Activated CD8-positive, alpha-beta memory T cell treated with anti-CD3 and anti-CD28 coated beads for 48 hours (primary cell): ENCODE results near the gene ITK.
"Not testable (repeated sequence)": the region's sequence is repeated elsewhere in the genome, so short reads cannot be mapped to it uniquely, and the experiment has no call there.

Source experiments
- DNase-seq, 3 experiments: peaks; one replicate each; pipeline ENCODE4 v3.0.0-alpha.2; 2020; ENCODE audit warnings: low read depth in 2 of 3, low spot score in 2 of 3

ITK gene

DNA sequence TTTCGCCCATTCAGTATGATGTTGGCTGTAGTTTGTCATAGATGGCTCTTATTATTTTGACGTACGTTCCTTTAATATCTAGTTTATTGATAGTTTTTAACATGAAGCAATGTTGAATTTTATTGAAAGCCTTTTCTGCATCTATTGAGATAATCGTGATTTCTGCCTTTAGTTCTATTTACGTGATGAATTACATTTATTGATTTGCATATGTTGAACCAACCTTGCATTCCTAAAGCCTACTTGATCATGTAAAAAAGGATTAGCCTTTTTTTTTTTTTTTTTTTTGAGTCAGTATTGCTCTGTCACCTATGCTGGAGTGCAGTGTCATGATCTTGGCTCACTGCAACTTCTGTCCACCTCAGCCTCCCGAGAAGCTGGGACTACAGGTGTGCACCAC is 25.1 kb downstream of the ITK start:
- DNase-seq, result no peak

DNA sequence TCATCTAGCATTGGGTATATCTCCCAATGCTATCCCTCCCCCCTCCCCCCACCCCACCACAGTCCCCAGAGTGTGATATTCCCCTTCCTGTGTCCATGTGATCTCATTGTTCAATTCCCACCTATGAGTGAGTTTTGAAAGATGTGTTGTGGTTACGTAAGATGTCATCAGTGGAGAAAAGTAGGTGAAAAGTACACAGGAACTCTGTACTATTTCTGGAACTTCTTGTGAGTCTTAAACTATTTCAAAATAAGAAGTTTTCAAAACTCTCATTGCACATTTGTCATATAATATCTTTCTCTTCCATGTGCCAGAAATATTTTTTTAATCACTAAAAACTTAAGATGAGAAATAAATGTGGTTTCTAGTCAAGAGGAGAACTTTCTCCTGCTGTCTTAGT is 30.0 kb downstream of the ITK start:
- DNase-seq, result not testable (repeated sequence)

DNA sequence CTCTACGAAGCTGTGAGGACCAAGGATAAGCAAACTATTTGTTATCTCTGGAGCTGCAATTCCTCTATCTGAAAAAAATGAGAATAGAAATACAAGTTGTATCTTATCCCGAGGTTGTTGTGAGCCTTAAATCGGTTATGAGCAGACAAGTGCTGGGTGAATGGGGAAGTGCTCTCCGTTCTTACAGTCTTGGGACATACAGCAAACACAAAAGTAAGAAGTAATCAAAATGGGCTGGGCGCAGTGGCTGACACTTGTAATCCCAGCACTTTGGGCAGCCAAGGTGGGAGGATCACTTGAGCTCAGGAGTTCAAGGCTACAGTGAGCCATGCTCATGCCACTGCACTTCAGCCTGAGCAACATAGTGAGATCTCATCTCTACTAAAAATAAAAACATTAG is 31.7 kb downstream of the ITK start:
- no peak for DNase-seq

DNA sequence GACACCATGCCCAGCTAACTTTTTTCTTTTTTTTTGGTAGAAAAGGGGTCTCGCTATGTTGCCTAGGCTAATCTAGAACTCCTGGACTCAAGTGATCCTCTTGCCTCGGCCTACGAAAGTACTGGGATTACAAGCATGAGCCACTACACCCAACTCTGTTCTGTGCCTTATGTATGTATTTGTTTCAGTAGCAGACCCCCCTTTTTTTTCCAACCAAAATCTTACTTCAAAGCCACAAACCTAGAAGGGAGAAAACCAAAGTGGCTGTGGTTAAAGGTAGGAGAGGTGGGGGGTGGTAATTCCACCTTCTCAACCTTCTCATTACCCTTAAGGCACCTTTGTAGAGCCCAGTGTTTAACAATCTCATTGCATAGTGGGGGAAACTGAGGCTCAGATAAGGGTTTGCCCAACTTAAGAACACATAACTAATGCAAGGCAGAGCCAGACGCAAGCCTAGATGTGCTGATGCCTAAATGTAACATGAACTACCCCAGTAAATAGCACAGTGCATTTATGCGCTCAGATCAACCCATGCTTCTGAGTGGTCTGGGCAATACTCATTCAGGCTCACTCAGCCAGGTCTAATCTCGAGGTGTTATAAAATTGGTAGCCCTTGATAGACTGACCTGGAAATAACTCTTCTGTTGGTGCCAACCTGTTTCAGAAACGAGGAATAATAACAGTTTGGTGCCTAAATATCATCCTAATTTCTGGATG is 33.0 kb downstream of the ITK start:
- DNase-seq, result no peak

DNA sequence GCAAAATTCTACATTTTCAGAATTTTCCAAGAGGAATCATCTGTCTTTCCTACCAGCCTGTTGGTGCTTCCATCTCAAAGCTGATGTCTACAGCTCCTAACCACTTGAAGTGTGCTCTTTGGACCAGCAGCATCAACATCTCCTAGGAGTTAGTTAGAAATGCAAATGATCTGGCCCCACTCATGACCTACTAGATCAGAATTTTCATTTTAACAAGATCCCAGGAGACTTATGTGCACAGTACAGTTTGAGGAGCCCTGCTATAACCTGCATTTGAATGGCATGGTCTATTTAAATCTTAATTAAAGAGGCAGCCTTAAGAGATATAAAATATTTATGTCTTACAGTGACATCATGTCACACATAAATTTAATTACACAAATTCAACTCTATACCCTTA is 33.8 kb downstream of the ITK start:
- DNase-seq, result no peak

DNA sequence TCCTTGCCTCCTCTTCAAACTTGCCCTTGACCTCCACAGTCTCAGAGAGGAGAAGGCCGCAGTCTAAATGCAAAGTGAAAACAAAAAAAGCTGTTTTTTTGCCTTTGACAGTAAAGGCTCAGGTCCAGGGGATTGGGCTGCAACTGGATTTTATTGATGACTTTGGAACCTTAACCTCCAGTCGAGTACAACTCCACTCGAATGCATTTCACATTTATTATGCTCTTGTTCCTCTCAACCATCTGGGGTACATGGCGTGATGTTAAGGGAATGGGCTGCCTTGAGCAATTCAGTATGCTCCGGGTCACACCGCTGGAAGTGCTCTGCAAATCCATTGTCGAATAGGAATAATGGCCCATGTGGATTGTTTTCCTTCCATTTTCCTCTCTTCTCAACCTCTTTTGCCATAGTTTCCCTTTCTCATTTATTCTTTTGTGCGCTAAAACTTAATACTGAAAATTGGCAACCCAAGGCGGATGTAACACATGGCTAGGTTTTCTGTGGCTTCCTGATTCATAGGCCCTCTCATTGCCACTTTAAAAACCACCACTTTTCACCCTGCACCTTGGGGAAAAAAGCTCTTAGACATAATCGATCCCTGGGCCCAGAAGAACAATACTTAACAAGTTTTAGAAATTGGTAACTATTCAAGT is 34.3 kb downstream of the ITK start:
- DNase-seq, result no peak

DNA sequence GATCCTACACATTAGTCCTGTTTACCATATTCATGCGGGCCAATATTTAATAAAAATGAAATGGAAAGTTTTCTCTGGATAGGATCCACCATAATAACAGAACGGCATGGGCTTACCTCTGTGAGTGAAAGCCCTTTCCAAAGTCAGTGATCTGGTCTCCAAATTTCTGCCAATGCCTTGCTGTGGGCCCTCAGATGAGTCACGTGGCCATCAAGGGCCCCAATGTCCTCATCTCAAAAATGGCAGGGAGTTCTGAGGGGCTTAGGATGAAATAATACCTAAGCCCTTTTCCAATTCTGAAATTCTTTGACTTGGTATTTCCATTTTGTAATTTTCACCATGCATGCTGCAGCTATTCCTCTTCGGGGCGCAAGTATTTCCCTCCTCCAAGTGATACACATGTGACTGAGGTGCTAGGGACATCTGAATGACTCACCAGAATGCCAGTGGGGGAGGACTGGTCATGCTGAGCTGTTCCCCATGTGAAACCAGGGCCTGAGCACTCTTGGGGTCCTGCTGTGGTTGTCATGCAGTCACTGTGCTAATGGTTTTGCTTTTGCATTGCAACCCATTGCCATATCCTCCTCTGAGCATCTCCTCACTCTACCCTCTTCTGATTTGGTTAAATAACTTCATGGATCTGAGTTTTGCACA is 35.0 kb downstream of the ITK start:
- DNase-seq, result no peak

DNA sequence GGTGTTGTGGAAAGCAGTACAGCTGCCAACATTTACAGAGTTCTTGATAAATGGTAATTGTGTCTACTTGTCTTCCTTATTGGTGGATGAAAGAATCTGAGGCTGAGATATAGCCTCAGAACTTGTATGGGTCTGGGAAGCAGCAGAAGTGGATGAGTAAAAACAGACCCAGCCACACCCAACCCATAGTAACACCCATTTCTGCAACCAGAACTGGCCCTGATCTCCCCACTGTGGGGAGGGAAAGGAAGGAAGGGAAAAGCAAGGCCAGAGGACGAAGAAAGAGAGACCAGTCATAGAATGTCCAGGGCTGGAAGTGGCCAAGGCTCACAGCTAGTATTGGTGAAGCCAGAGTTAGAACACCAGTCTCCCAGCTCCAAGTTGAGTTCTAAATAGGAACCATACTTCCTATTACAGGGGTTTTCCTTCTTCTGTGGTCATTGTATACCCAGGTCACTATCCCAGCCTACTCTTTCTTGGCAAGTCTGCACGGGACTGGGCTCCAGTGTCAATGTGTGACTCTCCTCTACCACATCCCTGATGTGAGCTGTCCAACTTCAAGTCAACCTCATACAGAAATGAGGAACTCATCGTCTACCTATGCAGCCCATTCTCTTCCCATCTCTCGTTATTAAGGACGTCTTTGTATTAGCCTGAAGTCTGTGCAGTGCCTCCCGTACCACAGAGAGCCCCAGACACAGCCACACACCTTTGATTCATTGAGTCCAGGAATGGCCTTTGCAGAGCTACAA is 35.9 kb downstream of the ITK start:
- no peak for DNase-seq

DNA sequence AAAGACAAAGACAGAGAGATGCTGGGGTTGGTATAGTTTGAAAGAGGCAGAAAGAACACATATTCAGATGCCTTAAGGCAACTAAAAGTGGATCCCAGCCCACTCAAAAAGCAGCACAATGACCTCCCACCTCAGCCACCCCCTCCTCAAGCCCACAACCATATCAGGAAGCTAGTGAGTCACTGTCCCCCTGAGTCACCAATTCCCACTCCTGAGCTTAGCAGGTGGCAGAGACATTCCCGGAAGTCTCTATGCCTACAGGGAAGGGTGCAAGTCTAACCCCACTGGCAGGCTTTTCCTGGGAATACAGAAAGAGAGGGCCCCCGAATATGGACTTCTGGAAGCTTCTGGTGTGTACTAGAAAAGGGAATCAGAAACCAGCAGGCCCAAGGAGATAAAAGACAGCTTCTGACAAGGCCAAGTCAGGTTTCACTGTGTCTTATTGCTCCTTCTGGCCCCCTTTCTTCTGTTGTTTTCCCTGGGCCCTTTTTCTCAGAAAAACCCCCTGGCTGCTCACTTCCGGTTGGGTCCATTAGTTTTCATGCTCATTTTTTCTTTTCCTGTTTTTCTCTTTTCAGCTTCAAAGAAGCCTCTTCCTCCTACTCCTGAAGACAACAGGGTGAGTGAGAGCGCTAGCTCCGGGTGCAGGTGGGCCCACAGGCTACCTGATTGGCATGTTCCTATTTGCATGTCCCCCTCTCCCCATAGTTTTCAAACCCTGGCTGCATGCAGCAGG is 36.8 kb downstream of the ITK start:
- DNase-seq, result no peak

DNA sequence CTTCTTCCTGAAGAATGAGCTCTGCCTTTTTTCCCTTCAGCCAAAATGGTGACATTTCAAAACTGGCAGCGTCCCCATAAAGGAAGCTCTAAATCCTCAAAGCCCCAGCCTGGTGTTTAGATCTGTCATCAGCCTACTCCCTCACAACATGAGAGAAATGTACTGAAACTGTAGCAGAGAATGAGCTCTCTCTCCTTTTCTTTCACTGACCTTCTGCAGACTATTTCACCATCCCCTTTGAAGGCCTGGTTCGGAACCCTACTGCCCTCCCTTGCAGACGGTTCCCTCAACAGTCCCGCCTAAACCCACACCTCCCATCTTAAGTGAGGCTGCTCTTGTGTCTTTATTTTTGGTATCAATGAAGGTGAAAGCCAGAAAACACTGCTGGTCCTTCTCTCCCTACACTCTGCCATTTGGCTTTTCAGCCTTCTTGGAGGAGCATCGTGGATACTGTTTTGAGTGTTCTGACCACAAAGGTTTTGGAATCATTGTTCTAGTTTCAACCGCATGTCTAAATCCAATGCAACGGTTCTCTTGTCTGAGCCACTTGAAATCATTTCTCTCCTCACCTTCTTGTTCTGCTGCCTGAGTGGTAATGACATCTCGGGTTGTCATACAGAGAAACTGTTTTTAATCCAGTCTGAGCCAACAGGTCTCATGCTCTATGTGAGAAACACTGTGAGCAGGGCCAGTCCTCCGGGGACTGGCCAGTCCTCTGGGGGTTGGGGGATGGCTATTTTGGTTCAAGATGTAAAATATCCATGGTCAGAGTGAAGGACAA is 39.0 kb downstream of the ITK start:
- no peak for DNase-seq

DNA sequence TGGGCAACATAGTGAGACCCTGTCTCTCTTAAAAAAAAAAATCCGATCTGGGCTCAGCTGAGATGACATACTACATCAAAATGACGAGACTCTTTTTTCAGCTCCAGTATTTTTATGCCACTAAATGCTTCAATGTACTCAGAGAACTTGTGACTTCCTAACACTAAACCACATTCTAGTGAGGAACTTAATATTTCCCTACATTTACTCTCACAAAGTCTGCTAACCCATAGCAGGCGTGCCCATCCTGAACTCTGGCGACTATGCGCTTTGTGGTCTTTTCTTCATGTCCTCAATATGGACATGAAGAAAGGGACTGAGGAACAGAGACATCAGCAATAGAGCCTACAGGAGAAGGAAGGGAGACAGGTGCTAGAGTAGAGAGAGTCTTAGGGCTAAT is 41.3 kb downstream of the ITK start:
- no peak for DNase-seq

DNA sequence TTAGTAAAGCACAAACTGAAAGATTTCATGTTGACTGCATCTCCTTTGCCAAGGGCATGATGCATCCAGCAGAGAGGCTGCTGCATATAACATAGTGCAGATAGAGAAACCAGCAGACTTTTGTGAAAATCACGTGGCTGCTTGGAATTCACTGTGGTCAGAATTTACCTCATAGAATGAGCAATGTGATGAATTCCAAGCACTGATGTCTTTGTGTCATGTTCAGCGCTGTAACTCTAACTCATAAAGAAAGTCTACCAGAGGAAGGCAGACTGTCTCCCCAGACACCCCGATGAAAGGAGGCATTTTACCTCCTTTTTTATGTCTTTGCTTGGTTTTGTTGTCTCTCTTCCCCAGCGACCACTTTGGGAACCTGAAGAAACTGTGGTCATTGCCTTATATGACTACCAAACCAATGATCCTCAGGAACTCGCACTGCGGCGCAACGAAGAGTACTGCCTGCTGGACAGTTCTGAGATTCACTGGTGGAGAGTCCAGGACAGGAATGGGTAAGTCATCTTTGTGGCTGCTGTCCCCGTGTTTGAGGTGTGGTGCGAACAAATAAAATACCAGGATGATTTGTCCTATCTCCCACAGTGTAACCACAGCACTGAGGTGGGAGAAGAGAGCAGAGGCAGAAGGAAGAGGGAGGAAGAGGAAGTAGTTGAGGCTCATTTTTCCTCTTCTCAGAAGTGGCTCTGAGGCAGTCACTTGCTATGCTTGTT is 42.0 kb downstream of the ITK start:
- DNase-seq, result peak in 1 of 3 experiments; percentile 44

DNA sequence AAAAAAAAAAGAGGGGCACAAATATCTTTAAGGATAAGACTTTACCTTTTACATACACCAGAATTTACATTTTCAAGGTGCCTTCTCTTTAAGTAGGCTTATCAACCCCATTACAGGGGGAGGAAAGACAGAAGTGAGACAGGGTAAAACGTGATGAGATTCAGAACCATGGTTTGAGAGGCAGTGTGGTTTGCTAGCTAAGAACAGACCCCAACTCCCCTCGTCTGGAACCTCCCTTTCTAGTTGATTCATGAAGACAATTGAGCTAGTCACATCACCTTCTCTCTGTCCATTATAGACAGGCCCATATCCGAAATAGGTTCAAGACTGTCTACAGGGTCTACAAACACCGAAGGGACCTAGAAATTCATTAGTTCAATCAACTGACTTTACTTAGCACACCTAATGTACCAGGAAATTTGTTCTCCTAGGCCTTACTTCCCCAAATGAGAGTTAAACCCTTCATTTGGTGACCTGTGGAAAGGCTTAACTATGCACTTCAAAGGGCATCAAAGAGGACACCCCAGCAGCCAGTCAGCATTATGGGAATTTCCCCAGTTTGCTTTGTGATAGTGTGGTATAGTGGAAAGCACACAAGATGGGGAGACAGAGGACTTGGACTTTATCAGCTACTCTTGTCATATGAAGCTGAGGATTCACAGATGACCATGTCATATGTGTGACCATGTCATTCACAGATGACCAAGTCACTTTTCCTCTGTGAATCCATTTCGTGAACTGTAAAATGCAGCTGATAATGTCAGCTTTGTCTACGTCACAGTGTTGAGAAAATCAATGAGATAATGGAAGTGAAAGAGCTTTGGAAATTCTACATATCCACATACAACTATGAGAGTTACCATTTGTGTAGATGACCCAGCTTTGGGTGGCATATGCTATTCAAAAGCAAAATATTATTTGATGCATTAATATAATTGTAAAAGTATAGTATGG is 45.1 kb downstream of the ITK start:
- DNase-seq, result no peak

DNA sequence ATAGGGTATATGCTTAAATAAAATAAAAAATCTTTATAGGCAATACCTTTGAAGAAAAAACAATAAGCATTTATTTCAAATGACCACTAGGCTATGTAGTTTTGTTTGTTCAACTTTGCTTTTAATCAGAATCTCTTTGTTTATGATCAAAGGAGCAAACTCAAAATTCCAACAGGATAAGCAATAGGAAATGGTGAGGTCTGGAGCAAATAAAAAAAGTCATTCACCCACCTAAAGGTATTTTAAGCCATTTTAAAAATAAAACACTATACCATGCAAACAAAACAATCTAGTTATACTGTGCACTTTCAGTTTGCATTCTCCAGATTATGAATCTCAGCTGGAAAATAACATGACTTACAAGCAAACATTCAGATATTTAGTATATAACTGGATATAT is 50.0 kb downstream of the ITK start:
- DNase-seq, result no peak

DNA sequence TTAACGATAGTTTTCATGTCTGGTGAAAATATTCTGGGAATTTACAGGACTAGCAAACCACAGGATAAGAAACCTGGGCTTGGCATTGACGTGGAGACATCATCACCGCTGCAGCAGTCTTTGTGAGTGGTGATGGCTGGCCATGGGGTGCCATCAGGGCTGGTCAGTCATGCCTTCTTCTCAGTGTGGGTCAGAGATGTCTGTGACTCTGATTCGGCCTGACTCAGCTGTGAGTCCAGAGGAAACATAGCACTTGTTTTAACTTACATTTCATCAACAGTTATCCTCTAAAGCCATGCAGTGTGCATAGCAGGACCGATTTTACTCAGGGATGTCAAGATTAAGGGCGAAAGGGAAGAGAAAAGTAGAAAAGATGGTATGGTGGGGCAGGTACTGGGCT is 52.1 kb downstream of the ITK start:
- no peak for DNase-seq

DNA sequence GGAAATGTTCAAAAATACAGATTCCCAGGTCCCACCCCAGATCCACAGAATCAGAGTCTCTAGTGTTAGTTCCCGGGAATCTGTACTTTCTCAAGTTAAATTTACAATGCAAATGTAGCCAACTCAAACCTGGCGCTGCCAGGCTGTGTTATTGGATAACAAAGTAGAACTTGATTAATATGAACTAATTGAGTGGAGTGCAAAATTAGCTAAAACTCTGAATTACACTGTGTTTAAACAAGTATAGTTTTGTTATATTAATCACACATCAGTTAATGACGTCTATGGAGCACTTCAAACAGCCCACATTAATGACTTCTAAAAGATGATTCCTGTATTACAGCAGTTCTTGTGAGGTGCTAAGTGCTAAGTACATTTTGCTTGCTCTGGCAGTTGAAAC is 52.9 kb downstream of the ITK start:
- no peak for DNase-seq

DNA sequence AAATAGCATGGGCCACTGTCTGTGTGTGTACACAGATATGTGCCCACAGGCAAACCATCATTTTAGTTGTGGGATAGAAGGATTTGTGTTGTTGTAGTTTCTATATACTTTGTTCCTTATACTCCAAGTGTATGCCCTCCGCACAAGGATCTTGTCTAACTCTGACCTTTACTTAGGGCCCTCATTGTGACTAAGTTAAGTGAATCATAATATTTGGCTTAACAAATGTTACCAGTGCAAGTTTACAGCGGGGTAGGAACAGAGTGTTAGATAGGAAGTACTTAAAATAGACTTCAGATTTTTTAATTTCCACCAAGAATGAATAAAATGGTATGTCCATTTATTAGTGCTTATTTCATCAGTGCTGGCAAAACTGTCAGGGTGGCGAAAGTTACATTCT is 55.8 kb downstream of the ITK start:
- DNase-seq, result no peak

DNA sequence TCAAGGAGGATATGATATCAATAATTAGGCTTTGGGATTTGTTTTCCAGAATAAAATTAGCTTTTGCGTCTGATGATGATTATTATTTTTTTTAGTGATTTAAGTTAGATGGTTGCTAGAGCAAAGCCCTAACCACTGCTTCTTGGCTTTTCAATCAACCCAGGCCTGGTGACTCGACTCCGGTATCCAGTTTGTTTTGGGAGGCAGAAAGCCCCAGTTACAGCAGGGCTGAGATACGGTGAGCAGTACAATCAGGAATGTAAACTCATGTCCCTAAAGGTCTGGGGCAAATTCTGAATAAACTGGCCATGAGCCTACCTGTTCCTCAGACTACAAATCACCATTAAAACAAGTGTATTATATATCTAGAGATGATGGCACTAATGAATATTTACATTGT is 60.8 kb downstream of the ITK start:
- DNase-seq, result no peak

DNA sequence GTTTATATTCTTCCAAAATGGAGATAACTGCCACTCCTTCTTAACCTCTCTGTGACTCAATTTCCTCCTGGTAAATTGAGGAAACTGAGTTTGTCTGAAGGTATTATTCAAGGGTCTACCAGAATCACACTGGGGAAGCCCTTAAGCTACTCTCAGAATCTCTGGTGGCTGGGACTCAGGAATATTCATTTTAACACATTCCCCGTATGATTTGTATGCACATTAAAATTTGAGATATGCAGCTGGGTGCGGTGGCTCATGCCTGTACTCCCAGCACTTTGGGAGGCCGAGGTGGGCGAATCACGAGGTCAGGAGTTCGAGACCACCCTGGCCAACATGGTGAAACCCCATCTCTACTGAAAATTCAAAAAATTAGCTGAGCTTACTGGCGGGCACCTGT is 64.1 kb downstream of the ITK start:
- DNase-seq, result not testable (repeated sequence)
